AG08395 (cell line): ENCODE measurements around the gene TDRD1.

Experiments used
- DNase-seq: peaks from one replicate; pipeline ENCODE4 v3.0.0; 2012; ENCODE audit warnings: mixed read lengths, low spot score

Gene TDRD1

DNA sequence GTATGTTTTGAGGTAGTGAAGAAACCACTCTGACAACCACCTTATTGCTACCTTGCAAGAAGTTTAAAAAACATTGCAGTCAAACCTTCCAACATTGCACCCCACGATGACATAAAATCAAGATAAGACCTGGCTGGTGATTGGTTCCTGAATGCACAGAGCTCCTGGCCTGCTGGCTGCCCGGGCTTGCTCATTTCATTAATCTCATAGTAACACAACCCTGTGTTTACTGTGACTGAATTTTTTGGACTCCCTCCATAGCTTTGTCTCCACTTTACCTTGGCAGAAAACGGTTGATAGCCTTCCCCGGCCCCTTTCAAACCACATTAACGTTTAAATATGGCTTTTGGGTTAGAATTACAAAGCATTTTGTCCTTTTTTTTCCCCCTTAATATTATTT, 87.4 kb downstream of the TDRD1 start:
- DNase-seq: no peak

DNA sequence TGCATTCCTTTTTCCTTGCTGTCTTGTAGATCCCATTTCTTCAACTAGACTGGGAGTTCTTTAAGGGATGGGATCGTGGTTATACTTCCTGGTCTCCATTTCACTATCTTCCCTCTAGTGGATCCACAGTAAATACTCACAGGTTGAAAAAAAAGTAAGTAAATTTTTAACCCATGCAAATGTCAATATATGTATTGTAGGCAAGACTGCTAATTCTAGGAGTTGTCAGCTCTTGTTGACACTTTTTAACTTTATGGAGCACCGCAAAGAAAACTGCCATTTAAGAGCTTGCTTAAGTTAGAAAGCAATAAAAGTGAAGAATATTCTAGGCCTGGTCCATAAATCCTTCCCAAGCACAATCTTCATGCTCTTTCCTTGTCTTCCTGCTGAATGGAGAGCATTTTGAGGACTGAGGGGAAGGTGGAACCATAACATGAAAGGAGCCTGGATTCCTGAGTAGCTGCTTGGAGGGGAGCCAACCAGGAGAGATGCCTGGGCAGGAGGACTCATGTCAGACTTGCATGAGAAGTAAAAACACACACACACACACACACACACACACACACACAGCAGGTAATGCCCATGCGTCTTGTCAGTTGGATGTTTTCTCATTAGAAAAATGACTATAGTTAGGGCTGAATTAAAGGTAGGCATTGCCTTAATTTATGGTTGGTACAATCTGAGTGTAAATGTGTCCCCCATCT, 92.1 kb downstream of the TDRD1 start:
- DNase-seq: no peak

DNA sequence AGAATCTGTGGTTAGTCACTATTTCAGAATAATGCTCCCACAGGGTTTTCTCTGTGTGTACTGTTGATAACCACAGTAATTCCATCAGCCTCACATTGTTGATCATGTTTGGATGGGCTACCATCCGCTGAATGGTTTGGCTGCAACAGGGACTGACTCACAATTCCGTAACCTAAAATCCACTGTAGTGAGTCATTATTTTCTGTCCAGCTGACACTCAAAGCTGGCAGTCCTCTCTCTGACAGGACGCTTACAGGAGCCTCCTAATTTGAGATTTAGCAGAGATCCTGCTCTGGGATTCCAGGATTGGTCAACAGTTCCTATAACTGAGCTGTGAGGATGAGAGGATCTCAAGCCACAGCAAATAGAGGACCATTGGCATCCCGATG, 92.6 kb downstream of the TDRD1 start:
- peak; percentile 93 for DNase-seq

DNA sequence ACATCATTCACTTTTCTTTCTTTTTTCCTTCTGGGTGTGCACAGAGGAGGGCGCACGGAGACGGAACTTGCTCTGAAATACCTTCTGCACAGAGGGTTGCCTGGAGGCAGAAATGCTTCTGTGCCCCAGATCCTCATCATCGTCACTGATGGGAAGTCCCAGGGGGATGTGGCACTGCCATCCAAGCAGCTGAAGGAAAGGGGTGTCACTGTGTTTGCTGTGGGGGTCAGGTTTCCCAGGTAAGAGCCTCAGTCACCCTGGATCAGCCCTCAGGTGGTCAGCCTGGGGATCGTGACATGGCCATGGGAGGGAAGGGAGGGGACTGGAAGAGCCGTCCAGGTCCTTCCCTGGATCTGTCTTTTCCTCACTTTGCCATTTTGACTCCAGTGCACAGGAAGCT, 93.5 kb downstream of the TDRD1 start:
- no peak for DNase-seq

DNA sequence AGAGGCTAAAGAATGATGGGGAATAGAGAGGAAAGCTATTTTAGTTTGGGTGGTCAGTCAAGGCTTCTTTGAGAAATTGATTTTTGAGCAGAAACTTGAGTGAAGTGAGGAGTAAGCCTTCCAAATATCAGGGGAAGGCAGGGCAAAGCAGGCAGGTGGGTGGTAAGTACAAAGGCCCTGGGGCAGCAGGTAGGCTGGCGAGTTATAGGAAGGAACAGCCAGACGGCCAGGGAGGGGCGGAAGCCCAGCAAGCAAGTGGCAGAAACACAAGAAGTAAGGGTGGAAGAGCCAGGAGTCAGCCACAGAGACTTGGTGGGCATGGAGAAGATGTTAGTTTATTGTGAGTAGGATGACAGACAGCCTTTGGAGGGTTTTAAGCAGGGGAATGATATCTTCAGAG, 94.8 kb downstream of the TDRD1 start:
- DNase-seq: no peak

DNA sequence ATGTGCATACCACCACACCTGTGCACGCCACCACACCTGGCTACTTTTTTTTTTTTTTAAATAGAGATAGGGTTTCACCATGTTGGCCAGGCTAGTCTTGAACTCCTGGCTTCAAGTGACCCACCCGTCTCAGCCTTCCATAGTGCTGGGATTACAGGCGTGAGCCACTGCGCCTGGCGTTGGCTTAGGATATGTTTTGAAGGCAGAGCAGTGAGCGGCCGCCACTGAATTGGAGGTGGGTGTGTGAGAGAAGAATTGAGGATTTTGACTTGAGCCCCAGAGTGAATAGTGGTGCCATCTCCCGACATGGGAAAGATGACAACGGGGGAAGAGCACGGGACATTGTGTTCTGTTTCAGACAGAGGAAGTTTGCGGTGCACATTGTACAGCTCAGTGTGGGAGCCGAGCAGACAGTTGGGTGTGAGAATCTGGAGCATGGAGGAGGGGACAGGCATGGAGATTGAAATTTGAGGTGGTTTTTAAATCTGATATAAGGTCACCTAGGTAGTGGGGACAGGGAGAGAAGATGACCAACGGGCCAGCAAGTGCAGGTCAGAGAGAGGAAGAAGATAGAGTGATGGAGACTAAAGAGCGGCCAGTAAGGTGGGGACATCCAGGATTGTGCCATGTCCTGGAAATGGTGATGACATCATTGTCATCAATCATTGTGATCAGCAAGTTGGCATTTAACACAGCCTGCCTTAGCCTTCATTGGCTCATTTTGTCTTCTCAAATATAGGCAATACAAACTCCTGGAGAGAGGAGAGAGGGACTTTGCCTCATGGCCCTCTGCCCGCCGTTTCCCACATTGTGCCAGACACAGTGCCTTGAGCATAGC, 95.7 kb downstream of the TDRD1 start:
- no peak for DNase-seq

DNA sequence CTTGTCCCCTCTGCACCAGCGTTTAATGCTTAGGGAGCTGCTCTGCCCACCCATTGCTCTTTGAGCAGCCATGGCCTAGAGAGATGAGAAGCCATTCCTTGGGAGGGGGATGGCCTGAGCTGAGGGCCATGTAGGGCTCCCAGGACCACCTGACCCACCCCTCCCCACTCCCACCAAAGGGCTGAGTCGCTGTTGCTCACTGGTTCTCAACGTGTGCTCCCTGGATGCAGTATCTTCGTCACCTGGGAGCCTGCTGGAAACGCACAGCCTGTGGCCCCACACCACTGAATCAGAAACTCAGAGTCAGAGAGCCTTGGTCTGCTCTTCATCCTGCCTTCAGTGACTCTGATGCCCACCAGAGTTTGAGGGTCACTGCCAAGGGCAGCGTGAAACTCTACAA, 96.9 kb downstream of the TDRD1 start:
- DNase-seq: no peak

DNA sequence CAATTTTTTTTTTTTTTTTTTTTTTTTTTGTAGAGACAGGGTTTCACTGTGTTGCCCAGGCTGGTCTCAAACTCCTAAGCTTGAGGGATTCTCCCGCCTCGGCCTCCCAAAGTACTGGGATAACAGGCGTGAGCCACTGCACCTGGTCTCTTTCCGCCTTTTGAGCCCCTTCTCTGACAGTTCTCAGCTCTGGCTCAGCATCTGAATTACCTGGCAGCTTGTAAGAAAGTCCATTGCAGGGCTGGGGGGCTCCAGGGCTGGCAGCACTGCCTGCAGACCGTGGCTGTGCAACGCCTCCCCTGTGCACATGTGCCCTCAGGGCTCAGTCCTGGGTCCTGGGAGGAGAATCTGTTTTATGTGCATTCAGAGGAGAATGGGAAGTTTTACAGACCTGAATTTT, 97.5 kb downstream of the TDRD1 start:
- no peak for DNase-seq

DNA sequence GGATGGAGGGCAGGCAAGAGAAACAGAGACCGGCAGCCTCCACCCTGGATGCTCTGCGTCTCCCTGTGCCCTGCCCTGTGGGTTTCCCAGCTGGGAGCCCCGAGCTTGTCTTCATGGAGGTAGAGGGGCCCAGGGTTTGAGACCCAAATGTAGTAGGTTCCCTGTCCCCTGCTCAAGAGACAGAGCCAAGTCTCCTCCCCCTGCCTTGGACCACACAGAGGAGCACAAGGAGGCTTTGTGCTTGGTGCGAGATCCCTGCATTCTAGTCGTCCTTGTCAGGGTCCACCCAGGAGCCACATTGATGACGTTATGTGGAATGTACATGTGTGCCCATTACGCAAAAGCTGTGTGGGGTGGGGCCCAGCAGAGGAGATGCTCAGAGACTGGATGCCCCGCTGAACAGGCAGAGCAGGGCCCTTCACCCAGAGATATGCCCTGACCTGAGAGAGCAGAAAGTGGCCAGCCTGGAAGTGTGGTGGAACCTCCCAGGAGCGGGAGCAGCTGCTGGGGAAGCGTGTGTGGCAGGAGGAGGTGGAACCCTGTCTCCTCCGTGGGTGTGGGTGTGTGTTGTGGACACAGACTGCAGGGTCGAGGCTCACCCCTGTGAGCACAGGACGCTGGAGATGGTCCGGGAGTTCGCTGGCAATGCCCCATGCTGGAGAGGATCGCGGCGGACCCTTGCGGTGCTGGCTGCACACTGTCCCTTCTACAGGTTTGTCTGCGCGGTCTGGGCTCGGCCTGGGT, 99.2 kb downstream of the TDRD1 start:
- DNase-seq: no peak

DNA sequence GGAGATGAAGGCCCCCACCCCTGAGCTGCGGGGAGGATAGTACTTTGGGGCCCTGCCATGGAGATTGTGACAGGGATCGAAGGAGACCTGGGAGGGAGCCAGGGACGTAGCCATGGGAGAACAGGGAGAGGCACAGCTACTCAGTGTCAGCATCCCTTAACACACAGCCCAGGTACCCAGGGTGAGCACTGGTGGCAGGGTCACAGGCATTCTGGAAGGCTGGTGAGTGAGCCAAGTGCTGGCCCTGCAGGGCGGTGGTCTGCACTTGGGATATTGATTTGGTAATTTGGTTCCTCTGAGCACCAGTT, 99.7 kb downstream of the TDRD1 start:
- no peak for DNase-seq

DNA sequence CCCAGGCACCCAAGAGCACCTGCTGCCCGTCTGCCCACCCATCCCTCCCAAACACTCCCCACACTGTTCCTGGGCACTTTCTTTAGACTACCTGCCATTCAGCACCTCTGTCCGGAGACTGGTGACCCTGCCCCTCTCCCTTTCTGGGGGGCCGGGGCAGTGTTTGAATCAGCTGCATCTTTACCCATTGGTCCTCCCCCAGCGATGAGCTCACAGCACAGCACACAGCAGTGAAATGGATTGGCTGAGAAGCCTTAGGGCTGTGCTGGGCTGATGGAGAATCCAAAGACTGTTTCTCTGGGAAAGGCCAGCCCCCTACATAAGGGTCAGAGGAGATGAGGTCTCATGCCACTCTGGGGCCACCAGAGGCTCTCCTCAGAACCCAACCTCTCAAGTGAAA, 100.1 kb downstream of the TDRD1 start:
- DNase-seq: no peak

DNA sequence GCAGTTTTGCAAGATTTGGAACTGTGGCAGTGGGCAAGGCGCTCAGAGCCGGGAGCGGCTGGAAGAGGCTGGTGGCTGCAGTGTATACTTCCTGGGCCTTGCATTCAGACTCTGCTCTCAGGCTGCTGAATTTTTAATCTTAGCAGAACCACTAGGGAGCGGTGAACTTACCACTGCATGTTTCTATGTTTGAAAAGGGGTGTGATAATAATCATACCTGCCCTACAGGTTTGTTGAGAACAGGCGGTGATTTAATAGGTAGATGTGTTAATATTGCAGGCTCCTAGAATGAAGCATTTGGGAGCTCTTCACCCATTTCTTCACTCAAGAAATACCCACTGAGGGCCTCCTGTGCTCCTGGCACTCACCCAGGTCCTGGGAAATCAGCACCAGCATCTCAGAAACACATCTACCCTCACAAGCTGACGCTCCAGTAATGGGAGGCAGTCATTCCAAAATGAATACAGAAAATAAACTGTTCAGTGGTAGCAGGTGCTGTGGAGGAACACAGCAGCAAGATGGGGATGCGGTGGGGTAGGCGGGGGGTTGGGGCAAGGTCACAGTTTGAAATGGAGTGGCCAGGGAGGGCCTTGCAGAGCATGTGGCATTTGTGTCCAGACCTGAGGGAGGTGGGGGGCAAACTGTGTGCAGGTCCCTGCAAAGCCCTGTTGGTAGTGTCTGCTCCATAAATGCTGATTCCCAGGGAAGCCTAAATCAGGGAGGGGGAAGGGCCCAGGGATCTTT, 100.9 kb downstream of the TDRD1 start:
- DNase-seq: no peak

DNA sequence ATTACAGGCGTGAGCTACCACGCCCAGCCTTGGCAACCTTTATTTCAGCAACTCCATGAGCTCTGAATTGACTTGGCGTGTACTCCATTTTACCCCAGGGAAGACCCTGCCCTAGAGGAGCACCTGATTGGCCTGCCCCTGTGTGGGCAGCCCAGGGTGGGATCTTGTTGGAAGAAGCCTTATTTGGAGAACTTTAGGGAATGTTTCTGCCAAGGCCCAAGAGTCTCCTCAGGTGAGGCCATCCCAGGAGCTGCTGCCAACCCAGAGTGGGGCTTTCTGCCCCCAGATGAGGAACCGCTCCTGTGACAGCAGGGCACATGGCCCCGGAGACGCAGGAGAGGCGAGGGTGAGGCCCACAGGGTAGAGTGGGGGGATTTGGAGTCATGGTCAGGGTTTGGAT, 101.9 kb downstream of the TDRD1 start:
- DNase-seq: no peak

DNA sequence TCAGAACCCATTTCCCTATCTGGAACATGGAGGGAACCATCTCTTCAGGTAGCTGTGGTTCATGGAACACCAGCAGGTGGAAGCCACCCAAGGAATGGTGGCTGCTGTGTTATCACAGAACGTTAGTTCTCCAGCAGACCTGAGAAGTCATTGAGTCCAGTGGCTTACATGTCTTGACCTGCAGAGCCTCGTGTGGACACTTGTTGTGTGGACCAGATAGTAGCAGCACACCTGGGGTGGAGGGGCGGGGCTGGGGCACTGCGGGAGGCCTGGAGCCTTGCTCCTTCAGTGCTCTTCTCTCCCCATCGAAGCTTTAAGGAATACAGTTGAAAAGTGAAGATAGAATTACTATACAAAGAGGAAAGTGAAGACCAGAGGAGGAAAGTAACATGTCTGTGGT, 102.3 kb downstream of the TDRD1 start:
- DNase-seq: no peak
